A673 (cell line): Measurements from ENCODE around the gene C17orf67.

ENCODE experiments used
- EZH2 ChIP-seq: fragments of 200-600 bp; sonication (generic); IDR thresholded peaks from 2 replicates; pipeline ENCODE4 v1.6.1; 2017; ENCODE audit warnings: borderline replicate concordance, low read depth, mild to moderate bottlenecking, mixed read lengths, antibody characterized with exemption, low read length; ENCODE audit not compliant: poor library complexity, severe bottlenecking
- TF ChIP-seq, protein P1 (sequence below): fragments of 300-800, 200-600 bp; sonication (generic); conservative IDR thresholded peaks from 2 replicates; pipeline ENCODE4 v1.5.1; 2017; ENCODE audit warnings: low read depth, mild to moderate bottlenecking, antibody characterized with exemption, low read length, moderate library complexity, mixed read lengths

DNA sequence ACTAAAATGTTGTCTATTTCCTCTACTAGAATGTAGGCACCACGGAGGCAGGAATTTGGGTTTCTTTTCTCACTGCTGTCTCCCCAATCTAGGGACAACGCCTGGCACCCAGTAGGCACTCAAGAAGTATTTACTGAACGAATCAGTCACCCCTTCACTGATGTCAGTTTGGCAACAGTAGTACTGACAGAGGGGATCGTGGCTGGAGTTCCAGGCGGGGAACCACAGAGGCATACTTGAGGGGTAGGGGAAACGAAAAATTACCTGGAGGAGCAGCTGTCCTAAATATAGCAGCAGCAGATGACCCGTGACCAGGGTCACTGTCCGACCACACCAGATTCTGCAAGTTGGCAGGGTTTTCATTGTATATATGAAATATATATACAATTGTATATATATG, 46.9 kb upstream of the C17orf67 start:
- TF ChIP-seq, protein P1, sequence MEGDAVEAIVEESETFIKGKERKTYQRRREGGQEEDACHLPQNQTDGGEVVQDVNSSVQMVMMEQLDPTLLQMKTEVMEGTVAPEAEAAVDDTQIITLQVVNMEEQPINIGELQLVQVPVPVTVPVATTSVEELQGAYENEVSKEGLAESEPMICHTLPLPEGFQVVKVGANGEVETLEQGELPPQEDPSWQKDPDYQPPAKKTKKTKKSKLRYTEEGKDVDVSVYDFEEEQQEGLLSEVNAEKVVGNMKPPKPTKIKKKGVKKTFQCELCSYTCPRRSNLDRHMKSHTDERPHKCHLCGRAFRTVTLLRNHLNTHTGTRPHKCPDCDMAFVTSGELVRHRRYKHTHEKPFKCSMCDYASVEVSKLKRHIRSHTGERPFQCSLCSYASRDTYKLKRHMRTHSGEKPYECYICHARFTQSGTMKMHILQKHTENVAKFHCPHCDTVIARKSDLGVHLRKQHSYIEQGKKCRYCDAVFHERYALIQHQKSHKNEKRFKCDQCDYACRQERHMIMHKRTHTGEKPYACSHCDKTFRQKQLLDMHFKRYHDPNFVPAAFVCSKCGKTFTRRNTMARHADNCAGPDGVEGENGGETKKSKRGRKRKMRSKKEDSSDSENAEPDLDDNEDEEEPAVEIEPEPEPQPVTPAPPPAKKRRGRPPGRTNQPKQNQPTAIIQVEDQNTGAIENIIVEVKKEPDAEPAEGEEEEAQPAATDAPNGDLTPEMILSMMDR, result no peak
- TF ChIP-seq EZH2, result no peak
